ENCODE measurements around the gene BAHCC1.
"Not testable (repeated sequence)": the region's sequence is repeated elsewhere in the genome, so short reads cannot be mapped to it uniquely, and the experiment has no call there.

BAHCC1 gene

GRCh38 chr17:81418710-81419318 is 23.6 kb downstream of the BAHCC1 start:
- no peak overlapping the region for H3K9ac ChIP-seq (ENCODE audit: low read depth, low read length)
- H3K4me1 ChIP-seq (ENCODE audit: insufficient read depth, low read length) = peaks cover 8% of the 10 kb centered on the region; the same call in 1 of the 2 replicates
- WGBS = 66% methylated on average over 14 of the region's 14 CpGs
- H3K27me3 ChIP-seq (ENCODE audit: insufficient read depth, low read length) = no peaks in the 10 kb centered on the region
- H3K4me3 ChIP-seq (ENCODE audit: low read length) = no peak overlapping the region
- no peaks in the 10 kb centered on the region for H3K9me3 ChIP-seq (ENCODE audit: insufficient read depth, low read depth, low read length)
- H3K27ac ChIP-seq (ENCODE audit: low read depth, low read length) = no peak overlapping the region
- no peaks in the 10 kb centered on the region for H3K36me3 ChIP-seq (ENCODE audit: insufficient read depth, low read length)

- Histone ChIP-seq H3K36me3 (ENCODE audit: insufficient read depth, low read length) (no peaks in the 10 kb centered on the region), H3K4me3 (ENCODE audit: low read length) (peak overlapping the region; percentile 11), H3K9me3 (ENCODE audit: insufficient read depth, low read depth, low read length) (no peaks in the 10 kb centered on the region), H3K4me1 (ENCODE audit: insufficient read depth, low read length) (peaks cover 8% of the 10 kb centered on the region; the same call in 1 of the 2 replicates), H3K9ac (ENCODE audit: low read depth, low read length) (no peak overlapping the region), H3K27me3 (ENCODE audit: insufficient read depth, low read length) (no peaks in the 10 kb centered on the region), H3K27ac (ENCODE audit: low read depth, low read length) (no peak overlapping the region)
- WGBS = 25% methylated on average over 31 of the region's 32 CpGs
These were observed 24.1 kb downstream of the BAHCC1 start for GRCh38 chr17:81419319-81419885.

GRCh38 chr17:81419886-81420768 is 24.9 kb downstream of the BAHCC1 start:
- no peak overlapping the region for H3K27ac ChIP-seq (ENCODE audit: low read depth, low read length)
- no peaks in the 10 kb centered on the region for H3K9me3 ChIP-seq (ENCODE audit: insufficient read depth, low read depth, low read length)
- 79% methylated on average over 28 of the region's 28 CpGs for WGBS
- peaks cover 8% of the 10 kb centered on the region; the same call in 1 of the 2 replicates for H3K4me1 ChIP-seq (ENCODE audit: insufficient read depth, low read length)
- H3K9ac ChIP-seq (ENCODE audit: low read depth, low read length) = no peak overlapping the region
- no peak overlapping the region for H3K4me3 ChIP-seq (ENCODE audit: low read length)
- H3K36me3 ChIP-seq (ENCODE audit: insufficient read depth, low read length) = no peaks in the 10 kb centered on the region
- no peaks in the 10 kb centered on the region for H3K27me3 ChIP-seq (ENCODE audit: insufficient read depth, low read length)

- H3K9ac ChIP-seq (ENCODE audit: low read depth, low read length) = no peak overlapping the region
- H3K9me3 ChIP-seq (ENCODE audit: insufficient read depth, low read depth, low read length) = no peaks in the 10 kb centered on the region
- no peak overlapping the region for H3K27ac ChIP-seq (ENCODE audit: low read depth, low read length)
- no peaks in the 10 kb centered on the region for H3K27me3 ChIP-seq (ENCODE audit: insufficient read depth, low read length)
- H3K36me3 ChIP-seq (ENCODE audit: insufficient read depth, low read length) = no peaks in the 10 kb centered on the region
- H3K4me3 ChIP-seq (ENCODE audit: low read length) = no peak overlapping the region
- WGBS = 95% methylated on average over 24 of the region's 24 CpGs
- peaks cover 8% of the 10 kb centered on the region; the same call in 1 of the 2 replicates for H3K4me1 ChIP-seq (ENCODE audit: insufficient read depth, low read length)
These were observed 25.7 kb downstream of the BAHCC1 start for GRCh38 chr17:81420769-81421462.

GRCh38 chr17:81422776-81423697 is 27.8 kb downstream of the BAHCC1 start:
- Histone ChIP-seq H3K4me1 (ENCODE audit: insufficient read depth, low read length) (peaks cover 8% of the 10 kb centered on the region; the same call in 1 of the 2 replicates), H3K27ac (ENCODE audit: low read depth, low read length) (peak overlapping the region; percentile 58), H3K9me3 (ENCODE audit: insufficient read depth, low read depth, low read length) (no peaks in the 10 kb centered on the region), H3K36me3 (ENCODE audit: insufficient read depth, low read length) (no peaks in the 10 kb centered on the region), H3K9ac (ENCODE audit: low read depth, low read length) (peak overlapping the region; percentile 63), H3K27me3 (ENCODE audit: insufficient read depth, low read length) (no peaks in the 10 kb centered on the region), H3K4me3 (ENCODE audit: low read length) (no peak overlapping the region)
- 49% methylated on average over 31 of the region's 34 CpGs for WGBS

- WGBS = 80% methylated on average over 16 of the region's 16 CpGs
- H3K4me3 ChIP-seq (ENCODE audit: low read length) = no peak overlapping the region
- no peaks in the 10 kb centered on the region for H3K9me3 ChIP-seq (ENCODE audit: insufficient read depth, low read depth, low read length)
- H3K4me1 ChIP-seq (ENCODE audit: insufficient read depth, low read length) = peaks cover 8% of the 10 kb centered on the region; the same call in 1 of the 2 replicates
- no peaks in the 10 kb centered on the region for H3K36me3 ChIP-seq (ENCODE audit: insufficient read depth, low read length)
- H3K9ac ChIP-seq (ENCODE audit: low read depth, low read length) = no peak overlapping the region
- no peaks in the 10 kb centered on the region for H3K27me3 ChIP-seq (ENCODE audit: insufficient read depth, low read length)
- H3K27ac ChIP-seq (ENCODE audit: low read depth, low read length) = 0 out of 2 replicates have a peak overlapping the region, but pooled peaks have one; percentile 52
These were observed 28.4 kb downstream of the BAHCC1 start for GRCh38 chr17:81423698-81424071.

GRCh38 chr17:81424151-81425017 is 29.1 kb downstream of the BAHCC1 start:
- WGBS = 90% methylated on average over 5 of the region's 5 CpGs
- H3K27me3 ChIP-seq (ENCODE audit: insufficient read depth, low read length) = no peaks in the 10 kb centered on the region
- no peak overlapping the region for H3K9ac ChIP-seq (ENCODE audit: low read depth, low read length)
- no peak overlapping the region for H3K4me3 ChIP-seq (ENCODE audit: low read length)
- H3K9me3 ChIP-seq (ENCODE audit: insufficient read depth, low read depth, low read length) = no peaks in the 10 kb centered on the region
- H3K27ac ChIP-seq (ENCODE audit: low read depth, low read length) = no peak overlapping the region
- no peaks in the 10 kb centered on the region for H3K36me3 ChIP-seq (ENCODE audit: insufficient read depth, low read length)
- peaks cover 8% of the 10 kb centered on the region; the same call in 1 of the 2 replicates for H3K4me1 ChIP-seq (ENCODE audit: insufficient read depth, low read length)

- H3K36me3 ChIP-seq (ENCODE audit: insufficient read depth, low read length); H3K27ac ChIP-seq (ENCODE audit: low read depth, low read length); H3K9ac ChIP-seq (ENCODE audit: low read depth, low read length); H3K27me3 ChIP-seq (ENCODE audit: insufficient read depth, low read length); H3K4me3 ChIP-seq (ENCODE audit: low read length); H3K9me3 ChIP-seq (ENCODE audit: insufficient read depth, low read depth, low read length); H3K4me1 ChIP-seq (ENCODE audit: insufficient read depth, low read length): not testable (repeated sequence)
These were observed 29.8 kb downstream of the BAHCC1 start for GRCh38 chr17:81425041-81425440.

- H3K4me3 ChIP-seq (ENCODE audit: low read length); H3K9me3 ChIP-seq (ENCODE audit: insufficient read depth, low read depth, low read length); H3K27ac ChIP-seq (ENCODE audit: low read depth, low read length); H3K4me1 ChIP-seq (ENCODE audit: insufficient read depth, low read length); H3K36me3 ChIP-seq (ENCODE audit: insufficient read depth, low read length); H3K27me3 ChIP-seq (ENCODE audit: insufficient read depth, low read length); H3K9ac ChIP-seq (ENCODE audit: low read depth, low read length): not testable (repeated sequence)
- WGBS = 88% methylated on average over 4 of the region's 4 CpGs
These were observed 30.6 kb downstream of the BAHCC1 start for GRCh38 chr17:81425716-81426392.

Measured in HUES64 (cell line).